ENCODE results near the gene PDP2. TPM values are rescaled to one million over a fixed set of nuclear protein-coding genes. Genes with fewer than 3 reads are reported as not detected.

PDP2 gene
- total RNA-seq, 1 experiment from 2014 or later, result 28.4 TPM

GRCh38 chr16:66871840-66872239 lies 8.5 kb upstream of the PDP2 start:
- no peak for ATAC-seq
- Mint-ChIP-seq H3K4me1 (peaks cover 18% of the 10 kb centered on the region), H3K27me3 (ENCODE audit: low read depth) (peaks cover 10% of the 10 kb centered on the region), H3K27ac (no peak overlapping the region), H3K4me3 (no peak overlapping the region), H3K36me3 (no peaks in the 10 kb centered on the region), H3K9me3 (no peaks in the 10 kb centered on the region)
- ChIA-PET CTCF (interaction anchor here (0.5 to 3.7 kb wide), 11 partner anchors 9 to 465 kb away, joined by 3 to 74 read pairs (median 7); partner anchors contain the start of genes NAE1 and PDP2), POLR2A (interaction anchor here (1.5 kb wide), 1 partner anchor 18 kb away, joined by 5 read pairs; no protein-coding TSS in a partner anchor)
- no peak for TF ChIP-seq NFATC4 (CRISPR knock-in tag; IDR thresholded peaks at IDR 0.05)
- no peak for TF ChIP-seq SMAD3 (CRISPR knock-in tag; IDR thresholded peaks at IDR 0.05; ENCODE audit: borderline replicate concordance)
- TF ChIP-seq MYBL2 (CRISPR knock-in tag; IDR thresholded peaks at IDR 0.05), result no peak
- TF ChIP-seq ZNF532 (CRISPR knock-in tag; IDR thresholded peaks at IDR 0.05; ENCODE audit: borderline replicate concordance), result no peak
- no peak for DNase-seq (ENCODE audit: low spot score)

GRCh38 chr16:66872559-66872942 lies 7.8 kb upstream of the PDP2 start:
- ChIA-PET CTCF (interaction anchor here (0.5 to 3.7 kb wide), 40 partner anchors 9 to 466 kb away, joined by 3 to 74 read pairs (median 4); partner anchors contain the start of genes CA7, DYNC1LI2, NAE1 and PDP2), POLR2A (interaction anchor here (1.1 to 1.5 kb wide), 3 partner anchors 9 to 41 kb away, joined by 3 to 5 read pairs (median 4); partner anchors contain the start of gene NAE1)
- Mint-ChIP-seq H3K4me3 (peak overlapping the region; percentile 73), H3K27me3 (ENCODE audit: low read depth) (peaks cover 10% of the 10 kb centered on the region), H3K27ac (peak overlapping the region; percentile 55), H3K9me3 (no peaks in the 10 kb centered on the region), H3K36me3 (no peaks in the 10 kb centered on the region), H3K4me1 (peaks cover 18% of the 10 kb centered on the region)
- TF ChIP-seq ZNF396 (CRISPR knock-in tag; IDR thresholded peaks at IDR 0.05; ENCODE audit: borderline replicate concordance) (no peak), ZNF317 (CRISPR knock-in tag; IDR thresholded peaks at IDR 0.05; ENCODE audit: borderline replicate concordance, low read depth) (no peak), ATF2 (CRISPR knock-in tag; IDR thresholded peaks at IDR 0.05; ENCODE audit: borderline replicate concordance, low read depth) (no peak), TP53 (CRISPR knock-in tag; IDR thresholded peaks at IDR 0.05) (no peak), FOXP1 (CRISPR knock-in tag; IDR thresholded peaks at IDR 0.05; ENCODE audit: borderline replicate concordance) (no peak), ZNF219 (CRISPR knock-in tag; IDR thresholded peaks at IDR 0.05; ENCODE audit: borderline replicate concordance) (no peak), NR1H2 (CRISPR knock-in tag; IDR thresholded peaks at IDR 0.05) (no peak), ERG (CRISPR knock-in tag; IDR thresholded peaks at IDR 0.05) (no peak), GRHL2 (CRISPR knock-in tag; IDR thresholded peaks at IDR 0.05; ENCODE audit: insufficient replicate concordance, severe bottlenecking) (no peak), RORB (CRISPR knock-in tag; IDR thresholded peaks at IDR 0.05) (no peak), CREB1 (CRISPR knock-in tag; IDR thresholded peaks at IDR 0.05) (no peak), ATF6 (CRISPR knock-in tag; IDR thresholded peaks at IDR 0.05) (no peak), AR (CRISPR knock-in tag; IDR thresholded peaks at IDR 0.05) (no peak), IRF1 (CRISPR knock-in tag; IDR thresholded peaks at IDR 0.05) (no peak), STAT6 (CRISPR knock-in tag; conservative IDR thresholded peaks at IDR 0.05; ENCODE audit: low read depth) (no peak)
- DNase-seq (ENCODE audit: low spot score), result no peak
- ATAC-seq, result no peak

All from WTC11 (cell line).